HepG2 (cell line): ENCODE measurements around the gene GRAMD1A. TPM values are rescaled to one million over a fixed set of nuclear protein-coding genes. Genes with fewer than 3 reads are reported as not detected.
A peak's percentile ranks its signal among the peaks of the same experiment; 100 is the strongest.

Experiments
- CC2D1A ChIP-seq: sonication (generic); formaldehyde crosslinking; IDR thresholded peaks from 2 replicates; pipeline ENCODE4 v1.8.1; 2023; ENCODE audit warnings: mild to moderate bottlenecking, missing genetic modification reagents
- DZIP1 ChIP-seq: sonication (generic); formaldehyde crosslinking; IDR thresholded peaks from 2 replicates; pipeline ENCODE4 v1.5.0; 2020; ENCODE audit warnings: mild to moderate bottlenecking, missing genetic modification reagents
- ELF1 ChIP-seq: sonication (generic); formaldehyde crosslinking; IDR thresholded peaks from 2 replicates; pipeline ENCODE4 v1.4.0; 2020; ENCODE audit warnings: missing genetic modification reagents
- ETS1 ChIP-seq: sonication (generic); formaldehyde crosslinking; IDR thresholded peaks from 2 replicates; pipeline ENCODE4 v1.4.0; 2020; ENCODE audit warnings: missing genetic modification reagents
- HOXD1 ChIP-seq: sonication (generic); formaldehyde crosslinking; IDR thresholded peaks from 2 replicates; pipeline ENCODE4 v1.5.0; 2020; ENCODE audit warnings: missing genetic modification reagents
- MXI1 ChIP-seq: IDR thresholded peaks from 3 replicates; pipeline ENCODE4 v1.6.1; 2012; ENCODE audit warnings: low read depth, low read length, inconsistent platforms, borderline replicate concordance
- SOX5 ChIP-seq: IDR thresholded peaks from 2 replicates; pipeline ENCODE4 v1.6.1; 2016; ENCODE audit warnings: borderline replicate concordance
- U2AF2 ChIP-seq: fragments of 200-400 bp; formaldehyde crosslinking; IDR thresholded peaks from 2 replicates; pipeline ENCODE4 v1.6.1; 2017; ENCODE audit warnings: low read depth, mild to moderate bottlenecking, low read length
- WIZ ChIP-seq: sonication (generic); formaldehyde crosslinking; IDR thresholded peaks from 2 replicates; pipeline ENCODE4 v1.5.1; 2020; ENCODE audit warnings: mild to moderate bottlenecking, missing genetic modification reagents
- ZBTB7A ChIP-seq: sonication (generic); formaldehyde crosslinking; IDR thresholded peaks from 2 replicates; pipeline ENCODE4 v1.8.0; 2022; ENCODE audit warnings: mild to moderate bottlenecking, missing genetic modification reagents
- ZMAT5 ChIP-seq: sonication (generic); formaldehyde crosslinking; IDR thresholded peaks from 2 replicates; pipeline ENCODE4 v1.5.0; 2020; ENCODE audit warnings: mild to moderate bottlenecking, low read depth, missing genetic modification reagents, borderline replicate concordance
- ZMYM2 ChIP-seq: sonication (generic); formaldehyde crosslinking; IDR thresholded peaks from 2 replicates; pipeline ENCODE4 v1.8.0; 2022; ENCODE audit warnings: mild to moderate bottlenecking, missing genetic modification reagents
- ZNF333 ChIP-seq: sonication (generic); formaldehyde crosslinking; IDR thresholded peaks from 2 replicates; pipeline ENCODE4 v1.4.0; 2020; ENCODE audit warnings: mild to moderate bottlenecking, missing genetic modification reagents, borderline replicate concordance
- ZNF34 ChIP-seq: sonication (generic); formaldehyde crosslinking; IDR thresholded peaks from 2 replicates; pipeline ENCODE4 v1.4.0; 2020; ENCODE audit warnings: mild to moderate bottlenecking, missing genetic modification reagents, borderline replicate concordance
- ZNF430 ChIP-seq: sonication (generic); formaldehyde crosslinking; IDR thresholded peaks from 2 replicates; pipeline ENCODE4 v1.9.0; 2021; ENCODE audit warnings: mild to moderate bottlenecking, missing genetic modification reagents
- ZNF451 ChIP-seq: sonication (generic); formaldehyde crosslinking; IDR thresholded peaks from 2 replicates; pipeline ENCODE4 v1.5.0; 2020; ENCODE audit warnings: mild to moderate bottlenecking, missing genetic modification reagents
- ZNF710 ChIP-seq: sonication (generic); formaldehyde crosslinking; IDR thresholded peaks from 2 replicates; pipeline ENCODE4 v1.5.0; 2020; ENCODE audit warnings: mild to moderate bottlenecking, missing genetic modification reagents, borderline replicate concordance
- ZNF713 ChIP-seq: sonication (generic); formaldehyde crosslinking; IDR thresholded peaks from 2 replicates; pipeline ENCODE4 v1.4.0; 2020; ENCODE audit warnings: mild to moderate bottlenecking, missing genetic modification reagents
- ZNF776 ChIP-seq: sonication (generic); formaldehyde crosslinking; IDR thresholded peaks from 2 replicates; pipeline ENCODE4 v1.4.0; 2020; ENCODE audit warnings: mild to moderate bottlenecking, missing genetic modification reagents
- ZNF780A ChIP-seq: sonication (generic); formaldehyde crosslinking; IDR thresholded peaks from 2 replicates; pipeline ENCODE4 v1.8.0; 2022; ENCODE audit warnings: mild to moderate bottlenecking, missing genetic modification reagents, moderate library complexity
- ZNF784 ChIP-seq: sonication (generic); formaldehyde crosslinking; IDR thresholded peaks from 2 replicates; pipeline ENCODE4 v1.5.1; 2020; ENCODE audit warnings: missing genetic modification reagents, mild to moderate bottlenecking, borderline replicate concordance
- polyA plus RNA-seq, 8 experiments: library from polyadenylated mRNA; depleted of rRNA in 3 of 8; stranded (reverse) in 7 of 8; unstranded in 1 of 8; fragments of >200 nt; fragmentation: Illumina TruSeq in 4 of 8; extraction: Trizol in 4 of 8; gene quantifications; 2 replicates each; pipeline versions ENCODE4 v1.2.1 to v1.2.3, GENCODE V29; 2011 to 2016; ENCODE audit warnings: low read depth in 4 of 8, missing spikeins in 1 of 8, mixed read lengths in 1 of 8; ENCODE audit not compliant: insufficient read depth in 1 of 8
- total RNA-seq, 5 experiments: library from RNA; depleted of rRNA; stranded (reverse); fragments of >200 nt; fragmentation: Illumina TruSeq; extraction: Trizol; gene quantifications; 2 replicates each; pipeline ENCODE4 v1.2.3, GENCODE V29; 2016; ENCODE audit warnings: low read depth in 1 of 5

The GRAMD1A gene
- total and polyA plus RNA-seq, 2 of the 13 experiments (the other 11 are each of a cell fraction or from before 2014, with no cell fraction given) = 14.7 to 181 TPM

GRCh38 chr19:34994643-34995541 is 5.2 kb upstream of the GRAMD1A start (continued):
- TF ChIP-seq ZNF776 (CRISPR knock-in tag) = peak; percentile 47; the same call in 1 of the 2 replicates
- no peak for TF ChIP-seq ZNF710 (CRISPR knock-in tag)
- no peak; the same call in 1 of the 2 replicates for TF ChIP-seq ZMYM2 (CRISPR knock-in tag)
- TF ChIP-seq ZMAT5 (CRISPR knock-in tag) = no peak
- peak; percentile 72 for TF ChIP-seq ELF1 (CRISPR knock-in tag)
- no peak for TF ChIP-seq WIZ
- 0 out of 2 replicates have a peak, but pooled peaks have one; percentile 82 for TF ChIP-seq CC2D1A (CRISPR knock-in tag)
- peak; percentile 86; the same call in 1 of the 2 replicates for TF ChIP-seq SOX5 (CRISPR knock-in tag)
- no peak for TF ChIP-seq ZNF713 (CRISPR knock-in tag)
- no peak for TF ChIP-seq ZNF34 (CRISPR knock-in tag)
- no peak for TF ChIP-seq ETS1 (CRISPR knock-in tag)
- TF ChIP-seq ZBTB7A = no peak; the same call in 1 of the 2 replicates
- no peak for TF ChIP-seq ZNF780A (CRISPR knock-in tag)
- no peak for TF ChIP-seq ZNF451 (CRISPR knock-in tag)
- TF ChIP-seq HOXD1 (CRISPR knock-in tag) = no peak
- peak; percentile 39; the same call in 1 of the 2 replicates for TF ChIP-seq ZNF333 (CRISPR knock-in tag)
- 0 out of 2 replicates have a peak, but pooled peaks have one; percentile 72 for TF ChIP-seq ZNF430 (CRISPR knock-in tag)
- TF ChIP-seq DZIP1 = no peak
- no peak for TF ChIP-seq U2AF2
- peak; percentile 33; the same call in 1 of the 3 replicates for TF ChIP-seq MXI1
- no peak; the same call in 1 of the 2 replicates for TF ChIP-seq ZNF784 (CRISPR knock-in tag)
